ENCODE results near the gene CDX1. TPM values are rescaled to one million over a fixed set of nuclear protein-coding genes. Genes with fewer than 3 reads are reported as not detected.

The CDX1 gene
- total and polyA plus RNA-seq, 2 experiments from 2014 or later, result 43.3 to 54.6 TPM

DNA sequence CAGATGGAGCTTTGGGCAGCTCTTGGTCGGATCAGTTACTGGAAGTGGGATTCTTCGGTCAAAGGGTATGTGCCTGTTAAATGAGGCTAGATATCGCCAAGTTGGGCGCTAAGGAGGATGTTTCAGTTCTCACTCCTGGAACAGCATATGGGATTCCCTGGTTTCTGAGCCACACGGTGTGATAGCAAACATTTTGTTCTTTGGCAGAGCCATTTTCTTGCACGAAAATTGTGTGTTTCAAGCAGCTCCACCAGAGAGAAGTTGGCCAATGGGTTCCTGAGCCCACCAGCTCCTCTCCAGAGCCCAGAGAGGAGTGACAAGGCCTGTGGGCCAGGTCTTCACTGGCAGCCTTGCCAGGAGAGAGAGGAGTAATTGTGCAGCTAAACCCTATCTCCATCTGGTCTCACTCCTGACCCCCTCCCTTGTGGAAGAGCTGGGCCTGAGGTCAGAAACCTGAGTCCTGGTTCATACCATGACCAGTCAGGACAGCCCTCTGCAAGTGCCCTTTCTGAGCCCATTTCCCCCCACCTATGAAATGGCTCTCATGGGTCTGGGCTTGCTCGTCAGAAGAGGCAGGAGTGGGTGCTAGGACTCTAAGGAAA, 12.5 kb downstream of the CDX1 start:
- H3K9me3 ChIP-seq (ENCODE audit: low read depth), result no peaks in the 10 kb centered on the region
- no peaks in the 10 kb centered on the region for H4K20me1 ChIP-seq (ENCODE audit: insufficient read depth, poor library complexity, severe bottlenecking)
- peaks cover 16% of the 10 kb centered on the region for H3K79me2 ChIP-seq
- no peak overlapping the region for H2AFZ ChIP-seq
- no peak overlapping the region for H3K27ac ChIP-seq
- no peaks in the 10 kb centered on the region for H3K36me3 ChIP-seq (replicated peaks; ENCODE audit: insufficient read depth, low read depth)
- no peaks in the 10 kb centered on the region for H3K27me3 ChIP-seq
- H3K4me3 ChIP-seq, result no peak overlapping the region
- no peaks in the 10 kb centered on the region for H3K9me2 ChIP-seq (replicated peaks; ENCODE audit: insufficient read depth)
- peaks cover 13% of the 10 kb centered on the region for H3K4me1 ChIP-seq (ENCODE audit: insufficient read depth)
- TF ChIP-seq, protein P1, sequence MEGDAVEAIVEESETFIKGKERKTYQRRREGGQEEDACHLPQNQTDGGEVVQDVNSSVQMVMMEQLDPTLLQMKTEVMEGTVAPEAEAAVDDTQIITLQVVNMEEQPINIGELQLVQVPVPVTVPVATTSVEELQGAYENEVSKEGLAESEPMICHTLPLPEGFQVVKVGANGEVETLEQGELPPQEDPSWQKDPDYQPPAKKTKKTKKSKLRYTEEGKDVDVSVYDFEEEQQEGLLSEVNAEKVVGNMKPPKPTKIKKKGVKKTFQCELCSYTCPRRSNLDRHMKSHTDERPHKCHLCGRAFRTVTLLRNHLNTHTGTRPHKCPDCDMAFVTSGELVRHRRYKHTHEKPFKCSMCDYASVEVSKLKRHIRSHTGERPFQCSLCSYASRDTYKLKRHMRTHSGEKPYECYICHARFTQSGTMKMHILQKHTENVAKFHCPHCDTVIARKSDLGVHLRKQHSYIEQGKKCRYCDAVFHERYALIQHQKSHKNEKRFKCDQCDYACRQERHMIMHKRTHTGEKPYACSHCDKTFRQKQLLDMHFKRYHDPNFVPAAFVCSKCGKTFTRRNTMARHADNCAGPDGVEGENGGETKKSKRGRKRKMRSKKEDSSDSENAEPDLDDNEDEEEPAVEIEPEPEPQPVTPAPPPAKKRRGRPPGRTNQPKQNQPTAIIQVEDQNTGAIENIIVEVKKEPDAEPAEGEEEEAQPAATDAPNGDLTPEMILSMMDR (IDR thresholded peaks at IDR 0.05; ENCODE audit: poor library complexity), result no peak
- 92% methylated on average over 7 of the region's 7 CpGs for WGBS (ENCODE audit: low lambda C conversion rate, missing lambda C conversion rate)
- no peak for DNase-seq (ENCODE audit: low spot score)
- no peak overlapping the region for H3K4me2 ChIP-seq

DNA sequence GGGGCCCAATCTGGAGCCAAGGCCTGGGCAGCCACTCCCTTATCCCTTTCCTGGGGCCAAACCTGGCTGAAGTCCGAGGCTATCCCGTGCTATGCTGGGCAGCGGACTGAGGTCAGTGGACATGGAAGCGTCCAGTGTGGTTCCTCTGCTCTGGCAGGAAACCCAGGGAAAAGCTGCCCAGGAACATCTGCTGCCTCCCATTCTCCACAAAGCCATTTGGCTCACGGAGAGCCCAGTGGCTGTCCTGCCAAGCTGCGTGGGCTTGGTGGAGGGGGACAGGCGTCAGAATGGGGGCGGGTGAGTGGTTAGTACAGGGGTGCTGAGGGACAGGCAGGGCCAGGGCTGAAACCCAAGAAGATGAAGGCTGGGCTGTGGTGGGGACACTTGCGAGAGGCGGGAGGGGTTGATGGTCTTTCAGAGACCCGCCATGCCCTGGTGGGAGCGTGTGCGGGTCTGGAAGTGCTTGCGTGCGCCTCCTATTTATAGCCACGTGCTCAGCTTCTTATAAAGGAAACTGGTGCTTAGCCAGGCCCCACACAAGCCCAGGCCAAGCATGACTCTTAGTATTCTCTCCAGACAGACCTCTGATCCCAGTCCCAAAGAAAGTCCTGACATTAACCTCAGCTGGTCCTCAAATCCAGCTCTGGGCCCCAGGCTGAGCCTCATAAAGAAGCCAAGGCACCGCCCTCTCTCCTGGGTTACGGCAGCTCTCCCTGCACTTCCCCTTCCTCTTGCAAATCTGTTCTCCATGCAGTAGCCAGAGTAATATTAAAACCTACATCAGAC, 13.9 kb downstream of the CDX1 start:
- Histone ChIP-seq H4K20me1 (ENCODE audit: insufficient read depth, poor library complexity, severe bottlenecking) (no peaks in the 10 kb centered on the region), H3K36me3 (replicated peaks; ENCODE audit: insufficient read depth, low read depth) (no peaks in the 10 kb centered on the region), H3K79me2 (peaks cover 13% of the 10 kb centered on the region), H3K4me2 (peak overlapping the region; percentile 5), H3K4me1 (ENCODE audit: insufficient read depth) (peaks cover 22% of the 10 kb centered on the region), H3K27me3 (no peaks in the 10 kb centered on the region), H3K9me2 (replicated peaks; ENCODE audit: insufficient read depth) (no peaks in the 10 kb centered on the region), H3K27ac (peak overlapping the region; percentile 59), H2AFZ (no peak overlapping the region), H3K9me3 (ENCODE audit: low read depth) (no peaks in the 10 kb centered on the region), H3K4me3 (no peak overlapping the region)
- TF ChIP-seq, protein P1 (IDR thresholded peaks at IDR 0.05; ENCODE audit: poor library complexity), result no peak
- no peak for TF ChIP-seq EZH2phosphoT487 (IDR thresholded peaks at IDR 0.05; ENCODE audit: low read depth, severe bottlenecking, unreplicated experiment)
- TF ChIP-seq EZH2 (IDR thresholded peaks at IDR 0.05; ENCODE audit: borderline replicate concordance), result no peak
- no peak for DNase-seq (ENCODE audit: low spot score)
- 81% methylated on average over 16 of the region's 18 CpGs for WGBS (ENCODE audit: low lambda C conversion rate, missing lambda C conversion rate)

GRCh38 chr5:150181027-150181426, 14.4 kb downstream of the CDX1 start:
- Histone ChIP-seq H4K20me1 (ENCODE audit: insufficient read depth, poor library complexity, severe bottlenecking) (no peaks in the 10 kb centered on the region), H3K4me1 (ENCODE audit: insufficient read depth) (peaks cover 27% of the 10 kb centered on the region), H3K4me2 (peak overlapping the region; percentile 5), H3K4me3 (no peak overlapping the region), H3K79me2 (peaks cover 13% of the 10 kb centered on the region), H3K36me3 (replicated peaks; ENCODE audit: insufficient read depth, low read depth) (no peaks in the 10 kb centered on the region), H3K27me3 (no peaks in the 10 kb centered on the region), H3K9me2 (replicated peaks; ENCODE audit: insufficient read depth) (no peaks in the 10 kb centered on the region), H3K9me3 (ENCODE audit: low read depth) (no peaks in the 10 kb centered on the region), H3K27ac (peak overlapping the region; percentile 59), H2AFZ (no peak overlapping the region)
- TF ChIP-seq EZH2 (IDR thresholded peaks at IDR 0.05; ENCODE audit: borderline replicate concordance) (no peak), EZH2phosphoT487 (IDR thresholded peaks at IDR 0.05; ENCODE audit: low read depth, severe bottlenecking, unreplicated experiment) (no peak)
- TF ChIP-seq, protein P1 (IDR thresholded peaks at IDR 0.05; ENCODE audit: poor library complexity), result no peak
- WGBS (ENCODE audit: low lambda C conversion rate, missing lambda C conversion rate), result 65% methylated on average over 5 of the region's 5 CpGs
- no peak for DNase-seq (ENCODE audit: low spot score)

All from hepatocyte (in vitro differentiated cells).